ENCODE results near the gene CA5B. TPM values are rescaled to one million over a fixed set of nuclear protein-coding genes. Genes with fewer than 3 reads are reported as not detected.
A peak's percentile ranks its signal among the peaks of the same experiment; 100 is the strongest.

The CA5B gene
- total and polyA plus RNA-seq, 10 of the 15 experiments (the other 5 are each of a cell fraction or from before 2014, with no cell fraction given), result 1.2 to 6.0 (median 3.2) TPM

DNA sequence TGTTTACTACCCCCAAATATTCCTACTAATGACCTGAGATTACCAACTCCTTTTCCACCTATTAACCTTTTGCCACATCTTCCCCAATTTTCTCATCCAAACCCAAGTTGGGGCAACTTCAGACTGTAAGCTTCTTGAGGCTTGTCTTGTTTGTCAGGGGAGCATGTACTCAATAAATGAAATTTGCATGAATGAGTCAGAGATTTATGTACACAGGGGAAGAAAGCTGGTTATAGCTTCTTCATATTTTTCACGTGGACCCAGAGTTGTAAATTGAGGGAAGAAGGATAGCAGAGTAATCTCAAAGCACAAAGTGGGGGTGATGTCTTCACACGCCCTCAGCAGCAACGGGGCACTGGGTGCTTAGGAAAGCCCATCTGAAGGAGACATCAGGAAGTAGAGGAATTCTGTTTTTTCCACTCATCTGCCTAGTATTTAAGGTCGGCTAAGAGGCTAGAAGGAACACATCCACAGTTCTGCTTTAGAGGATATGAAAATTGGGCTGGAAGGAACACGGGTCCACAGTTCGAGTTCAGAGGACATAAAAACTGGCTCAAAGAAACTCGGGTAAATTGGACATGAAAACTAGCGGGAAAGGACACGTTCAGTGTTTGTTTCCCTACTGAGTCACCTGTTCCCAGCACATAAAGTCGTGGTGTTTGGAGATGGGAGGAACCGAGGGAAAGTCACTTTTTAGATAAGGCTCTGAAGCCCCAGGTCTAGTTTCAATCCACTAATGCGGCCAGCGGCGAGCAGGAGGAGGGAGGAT, 696 bp upstream of the CA5B start:
- Histone ChIP-seq H3K27ac (ENCODE audit: control insufficient read depth, insufficient read depth) (no peak overlapping the region), H3K9ac (ENCODE audit: control insufficient read depth, insufficient read depth, low read length) (no peak overlapping the region; the same call in 1 of the 2 replicates), H3K4me1 (ENCODE audit: control insufficient read depth, insufficient read depth, low read length) (no peaks in the 10 kb centered on the region), H3K27me3 (replicated peaks in 1 of 2; ENCODE audit: control insufficient read depth in 2 of 2, insufficient read depth in 2 of 2, low read length in 1 of 2) (no peaks in the 10 kb centered on the region), H3K4me3 (peak overlapping the region; percentile 55; the same call in 1 of the 2 replicates), H3K4me2 (ENCODE audit: control insufficient read depth, insufficient read depth) (peak overlapping the region; percentile 85), H3K79me2 (ENCODE audit: control insufficient read depth, insufficient read depth, low read length) (no peaks in the 10 kb centered on the region), H3K9me3 (replicated peaks; ENCODE audit: control insufficient read depth, insufficient read depth, low read length) (no peaks in the 10 kb centered on the region), H4K20me1 (ENCODE audit: control insufficient read depth, insufficient read depth) (no peaks in the 10 kb centered on the region), H3K36me3 (ENCODE audit: control insufficient read depth in 2 of 2, insufficient read depth in 2 of 2, low read length in 1 of 2) (no peaks in the 10 kb centered on the region), H2AFZ (ENCODE audit: control insufficient read depth, low read depth, low read length) (peak overlapping the region; percentile 78)
- ATAC-seq, result no peak
- ChIA-PET RAD21 (ENCODE audit: unreplicated experiment) (no interaction called here), SMC1A (ENCODE audit: uncharacterized antibody, unreplicated experiment) (interaction anchor here (1.3 to 1.5 kb wide), 2 partner anchors 18 to 45 kb away, joined by 3 read pairs; no protein-coding TSS in a partner anchor), CTCF (interaction anchor here (3.2 kb wide), 1 partner anchor 13 kb away, joined by 20 read pairs; no protein-coding TSS in a partner anchor), POLR2A (no interaction called here)
- intact Hi-C loops (cut with micrococcal nuclease; ENCODE audit: unreplicated experiment), result no loop called here
- peak; percentile 13 for FAIRE-seq
- under 1% methylated on average over 14 of the region's 14 CpGs for WGBS (ENCODE audit: insufficient coverage, insufficient replicate concordance, low lambda C conversion rate, missing lambda C conversion rate)
- in situ Hi-C loops (cut with MboI), result no loop called here
- TSS peak; percentile 39 for BruUV-seq (replicated peaks)
- DNase-seq (ENCODE audit: low read depth, low spot score), result no peak
- TF ChIP-seq TBL1XR1 (IDR thresholded peaks at IDR 0.05; ENCODE audit: low read depth, low read length) (no peak), RUNX3 (IDR thresholded peaks at IDR 0.05; ENCODE audit: low read length) (no peak), BMI1 (IDR thresholded peaks at IDR 0.05; ENCODE audit: borderline replicate concordance) (no peak), YY1 (IDR thresholded peaks at IDR 0.05; ENCODE audit: low read depth, low read length) (no peak), NFXL1 (IDR thresholded peaks at IDR 0.05; ENCODE audit: borderline replicate concordance) (no peak), CEBPB (IDR thresholded peaks at IDR 0.05; ENCODE audit: borderline replicate concordance in 1 of 2, low read depth in 2 of 2, low read length in 2 of 2) (no peak), MTA3 (IDR thresholded peaks at IDR 0.05; ENCODE audit: borderline replicate concordance, low read length) (no peak), NFYA (IDR thresholded peaks at IDR 0.05; ENCODE audit: borderline replicate concordance, low read depth, low read length) (no peak), SP1 (IDR thresholded peaks at IDR 0.05; ENCODE audit: low read depth, low read length) (no peak), ZNF24 (IDR thresholded peaks at IDR 0.05) (no peak), KDM1A (IDR thresholded peaks at IDR 0.05; ENCODE audit: borderline replicate concordance) (no peak), ZNF207 (IDR thresholded peaks at IDR 0.05; ENCODE audit: borderline replicate concordance) (no peak)
- TF ChIP-seq, protein P1, sequence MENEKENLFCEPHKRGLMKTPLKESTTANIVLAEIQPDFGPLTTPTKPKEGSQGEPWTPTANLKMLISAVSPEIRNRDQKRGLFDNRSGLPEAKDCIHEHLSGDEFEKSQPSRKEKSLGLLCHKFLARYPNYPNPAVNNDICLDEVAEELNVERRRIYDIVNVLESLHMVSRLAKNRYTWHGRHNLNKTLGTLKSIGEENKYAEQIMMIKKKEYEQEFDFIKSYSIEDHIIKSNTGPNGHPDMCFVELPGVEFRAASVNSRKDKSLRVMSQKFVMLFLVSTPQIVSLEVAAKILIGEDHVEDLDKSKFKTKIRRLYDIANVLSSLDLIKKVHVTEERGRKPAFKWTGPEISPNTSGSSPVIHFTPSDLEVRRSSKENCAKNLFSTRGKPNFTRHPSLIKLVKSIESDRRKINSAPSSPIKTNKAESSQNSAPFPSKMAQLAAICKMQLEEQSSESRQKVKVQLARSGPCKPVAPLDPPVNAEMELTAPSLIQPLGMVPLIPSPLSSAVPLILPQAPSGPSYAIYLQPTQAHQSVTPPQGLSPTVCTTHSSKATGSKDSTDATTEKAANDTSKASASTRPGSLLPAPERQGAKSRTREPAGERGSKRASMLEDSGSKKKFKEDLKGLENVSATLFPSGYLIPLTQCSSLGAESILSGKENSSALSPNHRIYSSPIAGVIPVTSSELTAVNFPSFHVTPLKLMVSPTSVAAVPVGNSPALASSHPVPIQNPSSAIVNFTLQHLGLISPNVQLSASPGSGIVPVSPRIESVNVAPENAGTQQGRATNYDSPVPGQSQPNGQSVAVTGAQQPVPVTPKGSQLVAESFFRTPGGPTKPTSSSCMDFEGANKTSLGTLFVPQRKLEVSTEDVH (IDR thresholded peaks at IDR 0.05; ENCODE audit: low read depth, partially characterized antibody), result no peak
- TF ChIP-seq, protein P2, sequence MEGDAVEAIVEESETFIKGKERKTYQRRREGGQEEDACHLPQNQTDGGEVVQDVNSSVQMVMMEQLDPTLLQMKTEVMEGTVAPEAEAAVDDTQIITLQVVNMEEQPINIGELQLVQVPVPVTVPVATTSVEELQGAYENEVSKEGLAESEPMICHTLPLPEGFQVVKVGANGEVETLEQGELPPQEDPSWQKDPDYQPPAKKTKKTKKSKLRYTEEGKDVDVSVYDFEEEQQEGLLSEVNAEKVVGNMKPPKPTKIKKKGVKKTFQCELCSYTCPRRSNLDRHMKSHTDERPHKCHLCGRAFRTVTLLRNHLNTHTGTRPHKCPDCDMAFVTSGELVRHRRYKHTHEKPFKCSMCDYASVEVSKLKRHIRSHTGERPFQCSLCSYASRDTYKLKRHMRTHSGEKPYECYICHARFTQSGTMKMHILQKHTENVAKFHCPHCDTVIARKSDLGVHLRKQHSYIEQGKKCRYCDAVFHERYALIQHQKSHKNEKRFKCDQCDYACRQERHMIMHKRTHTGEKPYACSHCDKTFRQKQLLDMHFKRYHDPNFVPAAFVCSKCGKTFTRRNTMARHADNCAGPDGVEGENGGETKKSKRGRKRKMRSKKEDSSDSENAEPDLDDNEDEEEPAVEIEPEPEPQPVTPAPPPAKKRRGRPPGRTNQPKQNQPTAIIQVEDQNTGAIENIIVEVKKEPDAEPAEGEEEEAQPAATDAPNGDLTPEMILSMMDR (IDR thresholded peaks at IDR 0.05 in 2 of 3, conservative IDR thresholded peaks at IDR 0.05 in 1 of 3; ENCODE audit: control insufficient read depth in 2 of 3, extremely low read depth in 1 of 3, insufficient read depth in 1 of 3, low read depth in 3 of 3, low read length in 3 of 3), result no peak
- TF ChIP-seq, protein P3, sequence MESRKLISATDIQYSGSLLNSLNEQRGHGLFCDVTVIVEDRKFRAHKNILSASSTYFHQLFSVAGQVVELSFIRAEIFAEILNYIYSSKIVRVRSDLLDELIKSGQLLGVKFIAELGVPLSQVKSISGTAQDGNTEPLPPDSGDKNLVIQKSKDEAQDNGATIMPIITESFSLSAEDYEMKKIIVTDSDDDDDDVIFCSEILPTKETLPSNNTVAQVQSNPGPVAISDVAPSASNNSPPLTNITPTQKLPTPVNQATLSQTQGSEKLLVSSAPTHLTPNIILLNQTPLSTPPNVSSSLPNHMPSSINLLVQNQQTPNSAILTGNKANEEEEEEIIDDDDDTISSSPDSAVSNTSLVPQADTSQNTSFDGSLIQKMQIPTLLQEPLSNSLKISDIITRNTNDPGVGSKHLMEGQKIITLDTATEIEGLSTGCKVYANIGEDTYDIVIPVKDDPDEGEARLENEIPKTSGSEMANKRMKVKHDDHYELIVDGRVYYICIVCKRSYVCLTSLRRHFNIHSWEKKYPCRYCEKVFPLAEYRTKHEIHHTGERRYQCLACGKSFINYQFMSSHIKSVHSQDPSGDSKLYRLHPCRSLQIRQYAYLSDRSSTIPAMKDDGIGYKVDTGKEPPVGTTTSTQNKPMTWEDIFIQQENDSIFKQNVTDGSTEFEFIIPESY (IDR thresholded peaks at IDR 0.05), result no peak

Measured in GM12878 (cell line).